Embryonic facial prominence (tissue), 1 donor: ENCODE results near the gene KDM2A.
"Not testable (repeated sequence)": the region's sequence is repeated elsewhere in the genome, so short reads cannot be mapped to it uniquely, and the experiment has no call there.

Experiments
- DNase-seq: peaks from one replicate; pipeline ENCODE4 v3.0.0-alpha.2; 2016; ENCODE audit errors: extremely low spot score

The KDM2A gene

GRCh38 chr11:67117672-67118180 lies 1.3 kb upstream of the KDM2A start:
- no peak for DNase-seq

GRCh38 chr11:67118181-67118766 lies 789 bp upstream of the KDM2A start:
- no peak for DNase-seq

GRCh38 chr11:67119585-67120391 lies 725 bp downstream of the KDM2A start:
- no peak for DNase-seq

- DNase-seq = no peak
Observed at GRCh38 chr11:67120456-67120855, 1.4 kb downstream of the KDM2A start.

GRCh38 chr11:67120881-67121710 lies 2.0 kb downstream of the KDM2A start:
- DNase-seq = no peak

GRCh38 chr11:67123801-67124200 lies 4.7 kb downstream of the KDM2A start:
- DNase-seq = not testable (repeated sequence)

GRCh38 chr11:67126243-67126642 lies 7.2 kb downstream of the KDM2A start:
- DNase-seq = not testable (repeated sequence)

- no peak for DNase-seq
Observed at GRCh38 chr11:67126986-67127385, 7.9 kb downstream of the KDM2A start.

- not testable (repeated sequence) for DNase-seq
Observed at GRCh38 chr11:67130861-67131260, 11.8 kb downstream of the KDM2A start.

GRCh38 chr11:67136156-67136555 lies 17.1 kb downstream of the KDM2A start:
- no peak for DNase-seq

- DNase-seq = no peak
Observed at GRCh38 chr11:67138922-67139321, 19.9 kb downstream of the KDM2A start.

GRCh38 chr11:67146516-67147226 lies 27.6 kb downstream of the KDM2A start:
- no peak for DNase-seq

- DNase-seq = no peak
Observed at GRCh38 chr11:67153971-67154370, 34.9 kb downstream of the KDM2A start.

- DNase-seq = no peak
Observed at GRCh38 chr11:67154726-67155125, 35.7 kb downstream of the KDM2A start.

- no peak for DNase-seq
Observed at GRCh38 chr11:67157691-67158090, 38.6 kb downstream of the KDM2A start.

- DNase-seq = peak; percentile 34
Observed at GRCh38 chr11:67158221-67158620, 39.2 kb downstream of the KDM2A start.

- DNase-seq = no peak
Observed at GRCh38 chr11:67160045-67160444, 41.0 kb downstream of the KDM2A start.

- no peak for DNase-seq
Observed at GRCh38 chr11:67160872-67161783, 42.1 kb downstream of the KDM2A start.

- DNase-seq = no peak
Observed at GRCh38 chr11:67163006-67163405, 43.9 kb downstream of the KDM2A start.

GRCh38 chr11:67165623-67166022 lies 46.6 kb downstream of the KDM2A start:
- no peak for DNase-seq

- no peak for DNase-seq
Observed at GRCh38 chr11:67167091-67167490, 48.0 kb downstream of the KDM2A start.
